ENCODE measurements around the gene CREB3L2.
"Not testable (repeated sequence)": the region's sequence is repeated elsewhere in the genome, so short reads cannot be mapped to it uniquely, and the experiment has no call there.

CREB3L2 gene

DNA sequence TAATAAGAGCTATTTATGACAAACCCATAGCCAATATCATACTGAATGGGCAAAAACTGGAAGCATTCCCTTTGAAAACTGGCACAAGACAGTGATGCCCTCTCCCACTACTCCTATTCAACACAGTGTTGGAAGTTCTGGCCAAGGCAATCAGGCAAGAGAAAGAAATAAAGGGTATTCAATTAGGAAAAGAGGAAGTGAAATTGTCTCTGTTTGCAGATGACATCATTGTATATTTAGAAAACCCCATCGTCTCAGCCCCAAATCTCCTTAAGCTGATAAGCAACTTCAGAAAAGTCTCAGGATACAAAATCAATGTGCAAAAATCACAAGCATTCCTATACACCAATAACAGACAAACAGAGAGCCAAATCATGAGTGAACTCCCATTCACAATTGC, 38.2 kb upstream of the CREB3L2 start:
- H3K9ac ChIP-seq (ENCODE audit: low read length); H2BK12ac ChIP-seq (ENCODE audit: low read length); H3K36me3 ChIP-seq (ENCODE audit: control insufficient read depth in 1 of 2, insufficient read depth in 2 of 2, low read length in 2 of 2); H3K79me1 ChIP-seq (ENCODE audit: low read length); H3K4me3 ChIP-seq (ENCODE audit: low read depth, low read length); H2AK5ac ChIP-seq (ENCODE audit: low read length); H3K4me1 ChIP-seq (ENCODE audit: control insufficient read depth in 1 of 2, insufficient read depth in 2 of 2, low read length in 2 of 2); H4K12ac ChIP-seq (ENCODE audit: low read depth, low read length); H2BK5ac ChIP-seq (ENCODE audit: low read depth, low read length, poor library complexity); H2BK120ac ChIP-seq (ENCODE audit: insufficient read depth, low read length, poor library complexity); H3K79me2 ChIP-seq (ENCODE audit: control insufficient read depth, insufficient read depth, low read length, poor library complexity); DNase-seq; H2AFZ ChIP-seq (ENCODE audit: insufficient read depth, low read length, poor library complexity); H4K8ac ChIP-seq (ENCODE audit: low read depth, low read length); H3K18ac ChIP-seq (ENCODE audit: low read length); H3K23ac ChIP-seq (ENCODE audit: low read length); H3K4ac ChIP-seq (ENCODE audit: low read depth, low read length); H4K91ac ChIP-seq (ENCODE audit: low read depth, low read length); H3K27me3 ChIP-seq (ENCODE audit: insufficient read depth, low read length); H3K27ac ChIP-seq (ENCODE audit: low read depth, low read length); H3K4me2 ChIP-seq (ENCODE audit: low read length); H3K14ac ChIP-seq (ENCODE audit: low read length); H3K9me3 ChIP-seq (ENCODE audit: insufficient read depth, low read depth, low read length): not testable (repeated sequence)
- no CpG with 5 or more reads among the region's 1 CpG for WGBS (ENCODE audit: extremely low coverage, insufficient coverage, insufficient read length)

DNA sequence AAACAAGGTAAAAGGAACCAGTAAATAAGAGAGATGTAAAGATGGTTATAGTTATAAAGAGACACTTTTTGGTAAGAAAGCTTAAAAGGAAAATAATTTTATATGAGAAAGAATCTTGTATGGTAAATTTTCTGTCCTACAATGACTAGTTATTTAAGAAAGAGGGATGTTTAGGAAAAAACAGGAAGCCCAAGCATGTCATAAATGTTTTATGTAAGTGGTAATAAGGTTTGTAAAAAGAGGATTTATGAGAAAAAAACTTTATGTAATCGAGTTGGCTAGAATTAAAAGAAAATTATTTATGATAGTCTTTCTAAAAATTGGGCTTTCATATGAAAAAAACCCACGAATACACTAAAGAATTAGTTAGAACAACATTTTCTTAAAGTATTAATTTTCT, 34.2 kb upstream of the CREB3L2 start:
- Histone ChIP-seq H3K9ac (ENCODE audit: low read length) (no peak overlapping the region), H3K14ac (ENCODE audit: low read length) (no peak overlapping the region), H3K4me1 (ENCODE audit: control insufficient read depth in 1 of 2, insufficient read depth in 2 of 2, low read length in 2 of 2) (no peaks in the 10 kb centered on the region), H3K79me2 (ENCODE audit: control insufficient read depth, insufficient read depth, low read length, poor library complexity) (no peaks in the 10 kb centered on the region), H2BK12ac (ENCODE audit: low read length) (no peak overlapping the region), H4K91ac (ENCODE audit: low read depth, low read length) (no peak overlapping the region), H4K8ac (ENCODE audit: low read depth, low read length) (no peak overlapping the region), H3K27ac (ENCODE audit: low read depth, low read length) (no peak overlapping the region), H3K79me1 (ENCODE audit: low read length) (no peaks in the 10 kb centered on the region), H2BK120ac (ENCODE audit: insufficient read depth, low read length, poor library complexity) (no peak overlapping the region), H3K18ac (ENCODE audit: low read length) (no peak overlapping the region), H2BK5ac (ENCODE audit: low read depth, low read length, poor library complexity) (no peak overlapping the region), H3K27me3 (ENCODE audit: insufficient read depth, low read length) (no peaks in the 10 kb centered on the region), H3K4me3 (ENCODE audit: low read depth, low read length) (no peak overlapping the region), H2AK5ac (ENCODE audit: low read length) (no peak overlapping the region), H3K4ac (ENCODE audit: low read depth, low read length) (no peak overlapping the region), H3K4me2 (ENCODE audit: low read length) (no peak overlapping the region), H4K12ac (ENCODE audit: low read depth, low read length) (no peak overlapping the region), H3K36me3 (ENCODE audit: control insufficient read depth in 1 of 2, insufficient read depth in 2 of 2, low read length in 2 of 2) (no peaks in the 10 kb centered on the region), H3K9me3 (ENCODE audit: insufficient read depth, low read depth, low read length) (peaks cover 3% of the 10 kb centered on the region), H3K23ac (ENCODE audit: low read length) (no peak overlapping the region), H2AFZ (ENCODE audit: insufficient read depth, low read length, poor library complexity) (no peak overlapping the region)
- DNase-seq = no peak
- WGBS (ENCODE audit: extremely low coverage, insufficient coverage, insufficient read length) = no CpG with 5 or more reads among the region's 2 CpGs

DNA sequence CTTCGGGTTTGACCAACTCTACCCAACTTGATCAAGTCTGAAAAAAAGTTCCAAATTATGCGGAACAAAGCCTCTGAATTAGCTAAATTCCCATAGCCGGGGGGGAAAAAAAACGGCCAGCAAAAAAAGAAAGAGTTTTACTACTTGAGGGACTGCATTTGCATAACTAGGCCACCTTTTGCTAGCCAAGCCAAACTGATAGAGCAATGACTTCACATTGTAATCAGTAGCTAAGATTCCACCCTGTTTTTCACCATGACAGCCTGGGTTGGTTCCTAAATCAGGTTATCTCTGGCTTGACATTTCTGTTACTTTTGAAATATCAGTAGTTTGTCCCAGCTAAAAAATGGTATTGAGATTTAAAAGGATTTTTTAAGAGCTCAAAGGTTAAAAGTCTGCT, 31.4 kb upstream of the CREB3L2 start:
- Histone ChIP-seq H4K12ac (ENCODE audit: low read depth, low read length) (no peak overlapping the region), H3K79me2 (ENCODE audit: control insufficient read depth, insufficient read depth, low read length, poor library complexity) (no peaks in the 10 kb centered on the region), H3K36me3 (ENCODE audit: control insufficient read depth in 1 of 2, insufficient read depth in 2 of 2, low read length in 2 of 2) (no peaks in the 10 kb centered on the region), H3K4me1 (ENCODE audit: control insufficient read depth in 1 of 2, insufficient read depth in 2 of 2, low read length in 2 of 2) (no peaks in the 10 kb centered on the region), H3K4me2 (ENCODE audit: low read length) (no peak overlapping the region), H2BK5ac (ENCODE audit: low read depth, low read length, poor library complexity) (no peak overlapping the region), H3K9ac (ENCODE audit: low read length) (no peak overlapping the region), H3K27ac (ENCODE audit: low read depth, low read length) (no peak overlapping the region), H2AK5ac (ENCODE audit: low read length) (no peak overlapping the region), H3K79me1 (ENCODE audit: low read length) (peaks cover 3% of the 10 kb centered on the region), H3K4me3 (ENCODE audit: low read depth, low read length) (no peak overlapping the region), H3K27me3 (ENCODE audit: insufficient read depth, low read length) (no peaks in the 10 kb centered on the region), H4K91ac (ENCODE audit: low read depth, low read length) (no peak overlapping the region), H3K9me3 (ENCODE audit: insufficient read depth, low read depth, low read length) (peaks cover 3% of the 10 kb centered on the region), H3K14ac (ENCODE audit: low read length) (no peak overlapping the region), H3K18ac (ENCODE audit: low read length) (no peak overlapping the region), H2AFZ (ENCODE audit: insufficient read depth, low read length, poor library complexity) (no peak overlapping the region), H2BK120ac (ENCODE audit: insufficient read depth, low read length, poor library complexity) (no peak overlapping the region), H4K8ac (ENCODE audit: low read depth, low read length) (no peak overlapping the region), H3K23ac (ENCODE audit: low read length) (no peak overlapping the region), H2BK12ac (ENCODE audit: low read length) (no peak overlapping the region), H3K4ac (ENCODE audit: low read depth, low read length) (no peak overlapping the region)
- DNase-seq = no peak
- no CpG with 5 or more reads among the region's 4 CpGs for WGBS (ENCODE audit: extremely low coverage, insufficient coverage, insufficient read length)

DNA sequence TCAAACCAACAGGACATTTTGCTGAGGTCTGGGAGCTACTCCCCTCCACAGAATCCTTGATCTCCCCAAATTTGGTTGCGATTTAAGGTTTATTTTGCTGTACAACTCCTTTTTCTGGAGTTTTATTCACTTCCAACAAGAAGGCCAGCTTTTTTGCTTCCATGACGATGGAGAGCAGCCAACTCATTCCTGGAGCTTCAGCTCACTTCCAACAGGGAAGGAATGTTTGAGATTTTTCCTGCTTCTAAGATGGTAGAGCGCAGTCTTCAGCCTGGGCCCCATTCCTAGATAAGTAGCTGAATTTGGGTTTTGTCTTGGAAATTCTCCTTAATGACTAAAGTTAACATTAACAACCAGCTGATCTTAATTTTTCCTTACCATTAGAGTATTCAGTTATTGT, 30.9 kb upstream of the CREB3L2 start:
- no peak overlapping the region for H3K9ac ChIP-seq (ENCODE audit: low read length)
- H4K91ac ChIP-seq (ENCODE audit: low read depth, low read length) = no peak overlapping the region
- no peaks in the 10 kb centered on the region for H3K4me1 ChIP-seq (ENCODE audit: control insufficient read depth in 1 of 2, insufficient read depth in 2 of 2, low read length in 2 of 2)
- no peak overlapping the region for H2BK5ac ChIP-seq (ENCODE audit: low read depth, low read length, poor library complexity)
- peaks cover 3% of the 10 kb centered on the region for H3K9me3 ChIP-seq (ENCODE audit: insufficient read depth, low read depth, low read length)
- no peak overlapping the region for H2AFZ ChIP-seq (ENCODE audit: insufficient read depth, low read length, poor library complexity)
- WGBS (ENCODE audit: extremely low coverage, insufficient coverage, insufficient read length) = no CpG with 5 or more reads among the region's 3 CpGs
- no peak overlapping the region for H3K4ac ChIP-seq (ENCODE audit: low read depth, low read length)
- no peak overlapping the region for H2BK12ac ChIP-seq (ENCODE audit: low read length)
- no peak overlapping the region for H3K4me3 ChIP-seq (ENCODE audit: low read depth, low read length)
- no peak overlapping the region for H3K4me2 ChIP-seq (ENCODE audit: low read length)
- peaks cover 3% of the 10 kb centered on the region for H3K79me1 ChIP-seq (ENCODE audit: low read length)
- no peak overlapping the region for H2AK5ac ChIP-seq (ENCODE audit: low read length)
- H3K27me3 ChIP-seq (ENCODE audit: insufficient read depth, low read length) = no peaks in the 10 kb centered on the region
- H3K18ac ChIP-seq (ENCODE audit: low read length) = no peak overlapping the region
- H4K12ac ChIP-seq (ENCODE audit: low read depth, low read length) = no peak overlapping the region
- DNase-seq = no peak
- no peaks in the 10 kb centered on the region for H3K79me2 ChIP-seq (ENCODE audit: control insufficient read depth, insufficient read depth, low read length, poor library complexity)
- no peak overlapping the region for H3K23ac ChIP-seq (ENCODE audit: low read length)
- no peak overlapping the region for H3K27ac ChIP-seq (ENCODE audit: low read depth, low read length)
- H3K36me3 ChIP-seq (ENCODE audit: control insufficient read depth in 1 of 2, insufficient read depth in 2 of 2, low read length in 2 of 2) = no peaks in the 10 kb centered on the region
- H3K14ac ChIP-seq (ENCODE audit: low read length) = no peak overlapping the region
- peak overlapping the region; percentile 15 for H2BK120ac ChIP-seq (ENCODE audit: insufficient read depth, low read length, poor library complexity)
- H4K8ac ChIP-seq (ENCODE audit: low read depth, low read length) = no peak overlapping the region

DNA sequence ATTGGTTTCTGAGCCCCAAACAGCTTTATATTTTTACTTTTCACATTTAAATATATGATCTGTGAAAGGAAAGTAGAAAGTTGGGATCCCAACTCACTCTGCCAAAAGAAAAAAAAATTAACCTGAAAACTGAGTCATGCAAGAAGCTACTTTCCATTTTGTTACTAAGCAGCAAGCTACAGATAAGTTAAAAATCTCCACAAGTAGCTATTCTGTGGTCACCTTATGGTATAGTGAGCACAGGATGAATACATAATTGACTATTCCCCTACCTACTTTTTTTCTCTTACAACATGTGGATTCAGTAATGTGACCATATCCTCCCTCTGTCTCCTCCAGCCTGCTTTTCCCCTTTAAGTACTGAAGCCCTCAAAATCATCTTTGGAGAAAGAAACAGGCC, 30.3 kb upstream of the CREB3L2 start:
- Histone ChIP-seq H3K4me2 (ENCODE audit: low read length) (no peak overlapping the region), H2BK120ac (ENCODE audit: insufficient read depth, low read length, poor library complexity) (no peak overlapping the region), H4K8ac (ENCODE audit: low read depth, low read length) (no peak overlapping the region), H2AK5ac (ENCODE audit: low read length) (no peak overlapping the region), H3K9me3 (ENCODE audit: insufficient read depth, low read depth, low read length) (peaks cover 3% of the 10 kb centered on the region), H3K4me1 (ENCODE audit: control insufficient read depth in 1 of 2, insufficient read depth in 2 of 2, low read length in 2 of 2) (no peaks in the 10 kb centered on the region), H4K12ac (ENCODE audit: low read depth, low read length) (no peak overlapping the region), H3K9ac (ENCODE audit: low read length) (no peak overlapping the region), H3K23ac (ENCODE audit: low read length) (no peak overlapping the region), H3K36me3 (ENCODE audit: control insufficient read depth in 1 of 2, insufficient read depth in 2 of 2, low read length in 2 of 2) (no peaks in the 10 kb centered on the region), H3K79me1 (ENCODE audit: low read length) (peaks cover 3% of the 10 kb centered on the region), H2BK12ac (ENCODE audit: low read length) (no peak overlapping the region), H3K4ac (ENCODE audit: low read depth, low read length) (no peak overlapping the region), H3K79me2 (ENCODE audit: control insufficient read depth, insufficient read depth, low read length, poor library complexity) (no peaks in the 10 kb centered on the region), H3K14ac (ENCODE audit: low read length) (no peak overlapping the region), H3K27ac (ENCODE audit: low read depth, low read length) (no peak overlapping the region), H3K18ac (ENCODE audit: low read length) (no peak overlapping the region), H2BK5ac (ENCODE audit: low read depth, low read length, poor library complexity) (no peak overlapping the region), H3K27me3 (ENCODE audit: insufficient read depth, low read length) (no peaks in the 10 kb centered on the region), H2AFZ (ENCODE audit: insufficient read depth, low read length, poor library complexity) (no peak overlapping the region), H4K91ac (ENCODE audit: low read depth, low read length) (no peak overlapping the region), H3K4me3 (ENCODE audit: low read depth, low read length) (no peak overlapping the region)
- DNase-seq = no peak
